Keratinocyte (primary cell): Measurements from ENCODE around the gene C3orf20. TPM values are rescaled to one million over a fixed set of nuclear protein-coding genes. Genes with fewer than 3 reads are reported as not detected.

ENCODE experiments used
- DNase-seq: peaks from one replicate; pipeline ENCODE4 v3.0.0-alpha.2; 2011; ENCODE audit warnings: low read depth, missing footprints, low spot score
- FAIRE-seq: peaks from 2 replicates; lab custom pipeline; 2011; peaks lifted over from hg19 to GRCh38; lab: Jason Lieb, UNC
- H2AFZ ChIP-seq: 2 replicates; pipeline ENCODE4 v1.6.0; 2012; ENCODE audit warnings: low read length, control low read depth, inconsistent platforms; ENCODE audit not compliant: control insufficient read depth
- H3K27ac ChIP-seq: 2 replicates; pipeline ENCODE4 v1.5.1; 2011; ENCODE audit warnings: low read length; ENCODE audit not compliant: control insufficient read depth, insufficient read depth
- H3K27me3 ChIP-seq: 3 replicates; pipeline ENCODE4 v1.6.0; 2011; ENCODE audit warnings: low read length; ENCODE audit not compliant: control insufficient read depth, insufficient read depth; ENCODE audit errors: extremely low read depth
- H3K36me3 ChIP-seq, 2 experiments: 2 replicates in 1 of 2; 3 replicates in 1 of 2; pipeline ENCODE4 v1.5.1; 2011; ENCODE audit warnings: low read length in 2 of 2, mild to moderate bottlenecking in 1 of 2; ENCODE audit not compliant: control insufficient read depth in 2 of 2, insufficient read depth in 2 of 2; ENCODE audit errors: extremely low read depth in 1 of 2
- H3K4me1 ChIP-seq: 3 replicates; pipeline ENCODE4 v1.5.1; 2011; ENCODE audit warnings: low read length; ENCODE audit not compliant: control insufficient read depth, insufficient read depth; ENCODE audit errors: extremely low read depth
- H3K4me2 ChIP-seq: 3 replicates; pipeline ENCODE4 v1.6.0; 2011; ENCODE audit warnings: low read depth, low read length; ENCODE audit not compliant: control insufficient read depth, insufficient read depth; ENCODE audit errors: extremely low read depth
- H3K4me3 ChIP-seq, 3 experiments: fragments of 200-600 bp in 1 of 3; sonication (generic) in 1 of 3; 2 replicates in 2 of 3; 3 replicates in 1 of 3; pipeline ENCODE4 v1.5.1; 2011 to 2016; ENCODE audit warnings: low read length in 3 of 3, mild to moderate bottlenecking in 3 of 3, control low read depth in 2 of 3, inconsistent platforms in 1 of 3, low read depth in 1 of 3, mixed read lengths in 1 of 3, mixed run types in 1 of 3, moderate library complexity in 1 of 3; ENCODE audit not compliant: control insufficient read depth in 2 of 3, insufficient read depth in 2 of 3; ENCODE audit errors: extremely low read depth in 1 of 3
- H3K79me2 ChIP-seq: 2 replicates; pipeline ENCODE4 v1.6.0; 2012; ENCODE audit warnings: low read length; ENCODE audit not compliant: control insufficient read depth, insufficient read depth
- H3K9ac ChIP-seq: 3 replicates; pipeline ENCODE4 v1.6.0; 2011; ENCODE audit warnings: low read length; ENCODE audit not compliant: control insufficient read depth, insufficient read depth; ENCODE audit errors: extremely low read depth
- H3K9me1 ChIP-seq: 3 replicates; pipeline ENCODE4 v1.6.0; 2011; ENCODE audit warnings: low read length; ENCODE audit not compliant: control insufficient read depth, insufficient read depth; ENCODE audit errors: extremely low read depth
- H3K9me3 ChIP-seq: 2 replicates; pipeline ENCODE4 v1.5.1; 2012; ENCODE audit warnings: low read depth, low read length; ENCODE audit not compliant: control insufficient read depth
- H4K20me1 ChIP-seq: 3 replicates; pipeline ENCODE4 v1.6.0; 2011; ENCODE audit warnings: low read length; ENCODE audit not compliant: control insufficient read depth, insufficient read depth; ENCODE audit errors: extremely low read depth
- EZH2 ChIP-seq: IDR thresholded peaks from one replicate; pipeline ENCODE4 v1.6.1; 2012; ENCODE audit warnings: inconsistent platforms, mild to moderate bottlenecking, low read length, moderate library complexity
- dilution Hi-C: fragments of 300-500 bp; cut with MboI; formaldehyde crosslinking; loops from one replicate; pipeline ENCODE4 v1.7.0; 2020; ENCODE audit warnings: low sequenced_read_pairs; ENCODE audit not compliant: extremely low pct_ligation_motif_present
- polyA plus RNA-seq, 5 experiments: library from polyadenylated mRNA; depleted of rRNA in 3 of 5; stranded (reverse) in 3 of 5; stranded (forward) in 1 of 5; unstranded in 1 of 5; fragments of >200 nt; gene quantifications; 1 replicate in 1 of 5; 2 replicates in 3 of 5; 3 replicates in 1 of 5; pipeline versions ENCODE4 v1.2.1 to v1.2.3, GENCODE V29; 2011 to 2012; ENCODE audit warnings: missing spikeins in 2 of 5, low read depth in 1 of 5, low replicate concordance in 1 of 5
- TF ChIP-seq, protein P1 (sequence below), 3 experiments: IDR thresholded peaks in 1 of 3; conservative IDR thresholded peaks in 1 of 3; optimal IDR thresholded peaks in 1 of 3; 2 replicates in 2 of 3; 3 replicates in 1 of 3; pipeline versions ENCODE3 to v1.5.1; 2011; ENCODE audit warnings: low read length in 3 of 3, mild to moderate bottlenecking in 3 of 3, moderate library complexity in 2 of 3, control low read depth in 1 of 3, inconsistent platforms in 1 of 3; ENCODE audit not compliant: insufficient read depth in 2 of 3; ENCODE audit errors: extremely low read depth in 1 of 3

Gene C3orf20
- polyA plus RNA-seq, 1 donor (not counting 4 experiments of a cell fraction or from before 2014, with no cell fraction given): not detected

DNA sequence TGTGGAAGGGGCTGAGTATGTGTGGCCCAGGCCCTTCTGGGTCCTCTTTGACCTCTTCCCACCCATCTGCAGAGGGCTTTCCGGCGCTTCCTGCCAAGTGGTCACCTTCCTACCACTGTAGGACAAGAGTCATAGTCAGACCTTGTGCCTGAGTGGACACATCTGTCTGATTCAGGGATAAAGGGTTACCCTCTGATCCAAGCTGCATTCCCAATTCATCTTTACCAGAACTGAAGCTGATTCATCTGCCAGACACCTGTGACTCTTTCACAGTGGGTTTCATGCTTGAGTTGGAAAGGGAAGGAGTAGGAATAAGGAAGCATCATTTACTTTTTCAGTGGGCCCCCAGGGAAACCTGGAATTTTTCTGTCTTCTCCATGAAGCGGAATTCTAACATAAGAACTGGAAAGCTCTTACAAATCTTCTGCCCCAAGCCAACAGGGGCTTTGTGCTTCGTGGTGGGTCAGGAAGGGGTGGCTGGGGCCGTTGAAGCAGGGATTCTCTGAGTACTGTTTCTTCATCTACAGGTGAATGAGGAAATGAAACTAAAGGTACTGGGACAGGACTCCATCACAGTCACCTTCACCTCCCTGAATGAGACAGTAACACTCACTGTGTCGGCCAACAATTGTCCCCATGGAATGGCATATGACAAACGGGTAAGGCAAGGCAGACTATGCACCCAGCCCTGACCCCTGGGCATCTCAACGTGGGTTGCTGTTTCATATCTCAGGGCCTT lies 46.4 kb downstream of the C3orf20 start:
- Histone ChIP-seq H4K20me1 (no peaks in the 10 kb centered on the region), H2AFZ (no peak overlapping the region), H3K36me3 (no peaks in the 10 kb centered on the region), H3K4me1 (no peaks in the 10 kb centered on the region), H3K9me3 (no peaks in the 10 kb centered on the region), H3K9ac (no peak overlapping the region), H3K79me2 (no peaks in the 10 kb centered on the region), H3K27ac (no peak overlapping the region), H3K27me3 (no peaks in the 10 kb centered on the region), H3K4me2 (no peak overlapping the region), H3K9me1 (no peaks in the 10 kb centered on the region), H3K4me3 (no peak overlapping the region)
- FAIRE-seq (no peak), DNase-seq (no peak)
- TF ChIP-seq, protein P1, sequence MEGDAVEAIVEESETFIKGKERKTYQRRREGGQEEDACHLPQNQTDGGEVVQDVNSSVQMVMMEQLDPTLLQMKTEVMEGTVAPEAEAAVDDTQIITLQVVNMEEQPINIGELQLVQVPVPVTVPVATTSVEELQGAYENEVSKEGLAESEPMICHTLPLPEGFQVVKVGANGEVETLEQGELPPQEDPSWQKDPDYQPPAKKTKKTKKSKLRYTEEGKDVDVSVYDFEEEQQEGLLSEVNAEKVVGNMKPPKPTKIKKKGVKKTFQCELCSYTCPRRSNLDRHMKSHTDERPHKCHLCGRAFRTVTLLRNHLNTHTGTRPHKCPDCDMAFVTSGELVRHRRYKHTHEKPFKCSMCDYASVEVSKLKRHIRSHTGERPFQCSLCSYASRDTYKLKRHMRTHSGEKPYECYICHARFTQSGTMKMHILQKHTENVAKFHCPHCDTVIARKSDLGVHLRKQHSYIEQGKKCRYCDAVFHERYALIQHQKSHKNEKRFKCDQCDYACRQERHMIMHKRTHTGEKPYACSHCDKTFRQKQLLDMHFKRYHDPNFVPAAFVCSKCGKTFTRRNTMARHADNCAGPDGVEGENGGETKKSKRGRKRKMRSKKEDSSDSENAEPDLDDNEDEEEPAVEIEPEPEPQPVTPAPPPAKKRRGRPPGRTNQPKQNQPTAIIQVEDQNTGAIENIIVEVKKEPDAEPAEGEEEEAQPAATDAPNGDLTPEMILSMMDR (optimal IDR thresholded peaks at IDR 0.05 in 1 of 3, IDR thresholded peaks at IDR 0.05 in 1 of 3, conservative IDR thresholded peaks at IDR 0.05 in 1 of 3; ENCODE audit: extremely low read depth in 1 of 3, insufficient read depth in 2 of 3, low read length in 3 of 3): no peak
- no peak for TF ChIP-seq EZH2
- dilution Hi-C loops: no loop called here

DNA sequence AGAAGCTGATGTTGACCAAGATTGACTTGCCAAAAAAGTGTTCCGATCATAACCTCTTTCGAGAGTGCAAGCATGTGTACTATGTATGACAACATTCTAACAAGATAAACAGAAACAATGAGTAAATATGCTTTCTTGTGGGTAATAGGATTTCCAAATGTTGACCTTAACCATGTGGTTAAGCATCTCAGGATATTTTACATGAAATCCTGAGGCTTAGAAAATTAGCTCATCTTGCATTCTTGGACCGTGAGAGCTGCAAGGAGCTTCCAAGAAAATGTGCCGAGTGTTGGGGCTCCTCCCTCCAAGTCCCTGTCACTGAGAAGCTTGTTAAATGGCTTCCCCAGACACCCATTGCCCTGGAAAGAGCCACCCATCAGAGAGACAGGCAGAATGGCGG lies 50.1 kb downstream of the C3orf20 start:
- no peaks in the 10 kb centered on the region for H3K4me1 ChIP-seq
- H4K20me1 ChIP-seq: no peaks in the 10 kb centered on the region
- dilution Hi-C loops: no loop called here
- H2AFZ ChIP-seq: no peak overlapping the region
- H3K79me2 ChIP-seq: no peaks in the 10 kb centered on the region
- no peaks in the 10 kb centered on the region for H3K9me3 ChIP-seq
- H3K36me3 ChIP-seq: no peaks in the 10 kb centered on the region
- H3K27me3 ChIP-seq: no peaks in the 10 kb centered on the region
- H3K9ac ChIP-seq: no peak overlapping the region
- H3K9me1 ChIP-seq: no peaks in the 10 kb centered on the region
- no peak overlapping the region for H3K4me3 ChIP-seq
- H3K4me2 ChIP-seq: no peak overlapping the region
- DNase-seq: no peak
- no peak for FAIRE-seq
- TF ChIP-seq EZH2: no peak
- TF ChIP-seq, protein P1 (optimal IDR thresholded peaks at IDR 0.05 in 1 of 3, IDR thresholded peaks at IDR 0.05 in 1 of 3, conservative IDR thresholded peaks at IDR 0.05 in 1 of 3; ENCODE audit: extremely low read depth in 1 of 3, insufficient read depth in 2 of 3, low read length in 3 of 3): no peak
- no peak overlapping the region for H3K27ac ChIP-seq
